Panc1 (cell line): ENCODE measurements around the gene FHIT.

ENCODE experiments used
- POLR2AphosphoS5 ChIP-seq: IDR thresholded peaks from 2 replicates; pipeline ENCODE4 v1.6.1; 2012; ENCODE audit warnings: mild to moderate bottlenecking, low read depth, low read length, moderate library complexity
- TF ChIP-seq, protein P1 (sequence below): fragments of 450-650 bp; IDR thresholded peaks from 2 replicates; pipeline ENCODE4 v1.5.1; 2017; ENCODE audit warnings: mild to moderate bottlenecking

- TF ChIP-seq, protein P1, sequence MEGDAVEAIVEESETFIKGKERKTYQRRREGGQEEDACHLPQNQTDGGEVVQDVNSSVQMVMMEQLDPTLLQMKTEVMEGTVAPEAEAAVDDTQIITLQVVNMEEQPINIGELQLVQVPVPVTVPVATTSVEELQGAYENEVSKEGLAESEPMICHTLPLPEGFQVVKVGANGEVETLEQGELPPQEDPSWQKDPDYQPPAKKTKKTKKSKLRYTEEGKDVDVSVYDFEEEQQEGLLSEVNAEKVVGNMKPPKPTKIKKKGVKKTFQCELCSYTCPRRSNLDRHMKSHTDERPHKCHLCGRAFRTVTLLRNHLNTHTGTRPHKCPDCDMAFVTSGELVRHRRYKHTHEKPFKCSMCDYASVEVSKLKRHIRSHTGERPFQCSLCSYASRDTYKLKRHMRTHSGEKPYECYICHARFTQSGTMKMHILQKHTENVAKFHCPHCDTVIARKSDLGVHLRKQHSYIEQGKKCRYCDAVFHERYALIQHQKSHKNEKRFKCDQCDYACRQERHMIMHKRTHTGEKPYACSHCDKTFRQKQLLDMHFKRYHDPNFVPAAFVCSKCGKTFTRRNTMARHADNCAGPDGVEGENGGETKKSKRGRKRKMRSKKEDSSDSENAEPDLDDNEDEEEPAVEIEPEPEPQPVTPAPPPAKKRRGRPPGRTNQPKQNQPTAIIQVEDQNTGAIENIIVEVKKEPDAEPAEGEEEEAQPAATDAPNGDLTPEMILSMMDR: no peak
- TF ChIP-seq POLR2AphosphoS5: no peak
Measured at GRCh38 chr3:60847791-60848190, 403.5 kb downstream of the FHIT start.
